GM18909 (cell line): ENCODE measurements around the gene GLIS2.
A peak's percentile ranks its signal among the peaks of the same experiment; 100 is the strongest.

Source experiments
- ATAC-seq: cut with Tn5 transposase; IDR thresholded peaks from one replicate; pipeline ENCODE4 v1.9.1; 2021; ENCODE audit warnings: mild to moderate bottlenecking; ENCODE audit not compliant: unreplicated experiment, poor library complexity

Gene GLIS2

GRCh38 chr16:4315186-4316107 is at the start of gene GLIS2:
TSS of gene GLIS2 (plus strand) at chr16:4316067. CDS start at chr16:4332281, 16,214 bp downstream.
- ATAC-seq: no peak

DNA sequence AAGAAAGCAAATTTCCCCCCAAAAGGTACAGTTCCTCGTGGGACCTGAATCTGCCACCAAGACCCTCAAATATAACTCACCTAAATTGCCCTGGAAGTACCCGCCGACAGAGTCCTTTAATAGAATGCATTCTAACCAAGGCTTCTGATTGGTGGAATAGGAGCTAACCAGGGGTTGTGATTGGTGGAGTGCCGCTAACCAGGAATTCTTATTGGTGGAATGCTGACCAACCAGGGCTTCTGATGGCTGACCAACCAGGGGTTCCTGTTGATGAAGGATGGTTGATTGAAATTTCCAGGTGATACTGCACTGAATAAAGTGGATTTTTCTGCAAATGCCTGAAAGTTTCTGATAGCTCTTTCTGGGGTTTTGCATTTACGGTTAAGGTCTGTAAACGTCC is 49.5 kb upstream of the GLIS2 start:
- ATAC-seq: no peak

GRCh38 chr16:4270091-4270490 is 45.8 kb upstream of the GLIS2 start:
- no peak for ATAC-seq

DNA sequence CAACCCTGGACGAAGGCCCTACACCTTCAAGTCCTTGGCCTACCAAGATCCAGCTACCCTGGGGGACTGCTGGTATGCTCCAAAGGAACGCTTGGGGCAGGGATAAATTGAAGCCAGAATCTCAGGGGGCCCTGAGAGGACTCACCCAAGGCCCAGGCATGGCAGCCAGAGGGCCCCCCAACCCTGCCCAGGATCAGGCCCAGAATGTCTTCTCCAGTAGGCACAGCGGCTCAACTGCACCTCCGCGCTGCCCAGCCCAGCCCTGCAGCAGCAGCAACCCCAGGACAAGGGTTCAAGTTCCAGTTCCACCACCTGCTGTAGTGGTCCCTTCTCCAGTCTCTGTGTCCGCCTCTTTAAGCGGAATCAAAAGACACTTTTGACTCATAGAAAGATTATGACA is 45.3 kb upstream of the GLIS2 start:
- ATAC-seq: no peak

DNA sequence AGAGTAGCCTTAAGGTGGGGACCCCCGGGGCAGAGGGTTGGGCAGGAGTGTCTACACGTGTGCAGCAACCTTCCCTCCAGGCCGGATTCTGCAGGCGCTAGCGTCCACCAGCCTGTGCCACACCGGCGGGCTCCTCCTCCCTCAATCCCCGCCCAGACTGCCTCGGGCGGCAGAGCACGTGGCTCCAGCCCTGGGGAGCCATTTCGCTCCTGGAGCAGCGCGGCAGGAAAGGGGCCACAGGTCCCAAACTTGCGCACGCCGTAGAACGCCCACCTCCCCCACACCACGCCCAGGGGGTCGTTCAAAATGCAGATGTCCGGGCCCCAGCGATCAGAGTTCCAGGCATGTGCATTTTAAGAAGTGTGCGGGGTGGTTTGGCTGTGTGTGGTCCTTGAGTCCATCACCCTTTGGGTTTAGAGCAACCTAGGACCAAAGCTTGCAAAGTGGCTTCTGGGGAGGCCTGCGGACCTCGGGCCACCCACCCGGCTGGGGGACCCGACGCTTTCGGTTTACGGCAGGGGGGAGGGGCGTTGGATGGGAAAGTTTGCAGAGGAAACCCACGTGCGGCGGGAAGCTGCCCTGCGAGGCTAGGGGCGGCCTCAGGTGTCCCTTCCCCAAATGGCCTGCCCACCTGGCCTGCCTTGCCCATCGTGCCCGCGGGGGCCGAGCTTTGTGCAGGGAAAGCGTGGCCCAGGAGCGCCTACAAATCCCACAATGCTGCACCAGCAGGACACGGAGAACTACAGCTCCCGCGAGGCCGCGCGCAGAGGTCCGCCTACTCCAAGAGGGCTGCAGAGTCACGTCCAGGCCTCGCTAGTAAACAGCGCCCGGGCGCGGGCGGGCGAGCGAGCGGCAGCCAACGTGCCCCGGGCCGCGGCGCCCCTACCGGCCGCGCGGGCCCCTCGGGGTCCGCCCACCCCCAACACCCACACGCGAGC is 44.4 kb upstream of the GLIS2 start:
- peak; percentile 65 for ATAC-seq

- peak; percentile 12 for ATAC-seq
Observed at GRCh38 chr16:4272114-4272956, 43.5 kb upstream of the GLIS2 start.

DNA sequence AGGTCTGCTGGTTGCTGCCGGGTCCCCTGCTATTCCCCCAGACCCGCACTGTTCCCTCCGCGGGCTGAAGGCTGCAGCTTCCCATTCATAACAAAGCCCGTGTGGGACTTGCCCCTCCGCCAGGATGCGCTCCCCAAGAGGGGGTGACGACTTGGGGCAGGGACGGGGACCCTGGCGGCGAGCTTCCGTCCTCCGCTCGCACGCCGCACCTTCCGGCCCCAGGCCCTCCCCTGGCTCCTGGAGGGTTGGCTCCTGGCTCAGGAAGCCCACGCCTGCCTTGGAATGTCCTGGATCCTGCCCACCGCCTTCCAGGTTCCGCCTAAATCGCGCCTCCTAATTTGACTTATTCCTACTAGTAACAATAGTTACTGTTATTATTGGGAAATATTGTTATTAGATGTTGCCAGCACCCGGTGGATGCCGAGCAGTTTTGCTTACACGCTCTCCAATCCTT is 42.0 kb upstream of the GLIS2 start:
- ATAC-seq: peak; percentile 18

- ATAC-seq: no peak
Observed at GRCh38 chr16:4275861-4276260, 40.0 kb upstream of the GLIS2 start.

DNA sequence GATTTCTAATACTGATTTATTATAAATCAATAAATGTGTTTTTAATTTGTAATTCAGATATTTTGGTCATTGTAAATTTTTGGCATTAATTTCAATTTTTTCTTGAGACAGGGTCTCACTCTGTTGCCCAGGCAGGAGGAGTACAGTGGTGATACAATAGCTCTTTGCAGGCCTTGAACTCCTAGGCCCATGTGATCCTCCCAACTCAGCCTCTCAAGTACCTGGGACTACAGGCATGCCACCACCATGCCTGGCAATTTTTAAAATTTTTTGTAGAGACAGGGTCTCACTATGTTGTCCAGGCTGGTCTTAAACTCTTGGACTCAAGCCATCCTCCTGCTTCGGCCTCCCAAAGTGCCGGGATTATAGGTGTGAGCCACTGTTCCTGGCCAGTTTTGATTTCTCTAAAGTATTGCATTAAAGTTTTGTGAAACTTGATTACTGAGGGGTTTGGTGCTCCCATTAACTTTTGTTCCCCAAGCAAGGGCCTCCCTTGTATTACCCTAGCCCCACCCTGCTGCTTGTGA is 37.8 kb upstream of the GLIS2 start:
- no peak for ATAC-seq

DNA sequence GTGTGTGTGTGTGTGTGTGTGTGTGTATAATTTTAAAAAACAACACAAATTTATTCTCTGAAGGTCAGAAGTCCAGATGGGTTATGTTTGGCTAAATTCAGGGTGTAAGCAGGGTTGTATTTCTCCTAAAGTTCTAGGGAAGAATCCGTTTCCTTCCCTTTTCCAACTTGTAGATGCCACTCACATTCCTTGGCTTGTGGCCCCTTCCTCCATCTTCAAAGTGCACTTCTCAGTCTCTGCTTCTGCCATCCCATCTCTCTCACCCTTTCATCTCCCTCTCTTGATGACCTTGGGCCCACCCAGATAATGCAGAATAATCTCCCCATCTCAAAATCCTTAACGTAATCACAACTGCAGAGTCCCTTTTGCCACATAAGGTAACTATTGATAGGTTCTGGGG is 35.2 kb upstream of the GLIS2 start:
- no peak for ATAC-seq

DNA sequence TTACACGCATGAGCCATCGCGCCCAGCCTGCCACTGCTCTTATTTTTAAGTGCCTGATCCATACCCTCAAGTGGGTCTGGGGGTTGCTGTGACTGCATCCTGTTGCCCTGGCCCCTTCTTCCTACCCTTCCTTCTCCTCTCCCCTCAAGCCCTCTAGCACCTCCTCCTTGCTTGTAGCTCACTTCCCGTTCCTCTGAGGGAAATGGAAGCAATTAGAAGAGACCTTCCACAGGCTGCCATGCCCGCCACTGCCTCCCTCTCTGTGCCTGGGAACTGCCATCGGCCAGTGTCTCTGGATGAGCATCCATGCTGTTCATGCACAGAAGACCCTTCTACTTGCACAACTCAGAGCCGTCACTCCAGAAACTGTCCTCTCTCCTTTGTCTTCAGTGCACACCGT is 32.4 kb upstream of the GLIS2 start:
- ATAC-seq: no peak

DNA sequence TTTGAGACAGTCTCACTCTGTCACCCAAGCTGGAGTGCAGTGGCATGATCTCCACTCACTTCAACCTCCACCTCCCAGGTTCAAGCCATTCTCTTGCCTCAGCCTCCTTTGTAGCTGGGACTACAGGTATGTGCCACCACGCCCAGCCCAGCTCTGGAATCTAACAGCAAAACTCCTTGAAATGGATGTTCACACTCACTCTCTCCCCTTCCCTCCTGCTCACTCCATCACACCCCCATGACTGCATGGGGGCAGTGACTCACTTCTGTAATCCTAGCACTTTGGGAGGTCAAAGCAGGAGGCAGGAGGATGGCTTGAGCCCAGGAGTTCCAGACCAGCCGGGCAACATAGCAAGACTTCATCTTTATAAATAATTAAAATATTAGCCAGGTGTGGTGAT is 31.9 kb upstream of the GLIS2 start:
- no peak for ATAC-seq

DNA sequence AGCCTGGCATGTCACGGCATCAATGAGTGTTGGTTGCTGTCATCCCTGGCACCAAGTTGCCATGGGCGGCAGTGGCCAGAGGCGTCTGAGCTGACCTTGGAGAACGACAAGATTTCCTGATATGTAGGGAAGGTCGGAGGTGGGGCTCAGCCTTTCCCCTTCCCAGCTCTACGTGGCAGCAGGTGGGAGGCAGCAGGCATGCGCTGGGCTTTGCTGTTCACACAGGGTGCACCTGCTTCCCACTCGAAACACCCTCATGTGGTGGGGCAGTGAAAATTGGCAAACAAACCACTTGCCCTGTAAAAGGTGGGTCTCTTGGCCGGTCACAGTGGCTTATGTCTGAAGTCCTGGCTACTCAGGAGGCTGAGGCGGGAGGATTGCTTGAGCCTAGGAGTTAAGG is 30.7 kb upstream of the GLIS2 start:
- no peak for ATAC-seq

- no peak for ATAC-seq
Observed at GRCh38 chr16:4288148-4288921, 27.5 kb upstream of the GLIS2 start.

- no peak for ATAC-seq
Observed at GRCh38 chr16:4290236-4290830, 25.5 kb upstream of the GLIS2 start.

GRCh38 chr16:4291699-4292098 is 24.2 kb upstream of the GLIS2 start:
- ATAC-seq: no peak

DNA sequence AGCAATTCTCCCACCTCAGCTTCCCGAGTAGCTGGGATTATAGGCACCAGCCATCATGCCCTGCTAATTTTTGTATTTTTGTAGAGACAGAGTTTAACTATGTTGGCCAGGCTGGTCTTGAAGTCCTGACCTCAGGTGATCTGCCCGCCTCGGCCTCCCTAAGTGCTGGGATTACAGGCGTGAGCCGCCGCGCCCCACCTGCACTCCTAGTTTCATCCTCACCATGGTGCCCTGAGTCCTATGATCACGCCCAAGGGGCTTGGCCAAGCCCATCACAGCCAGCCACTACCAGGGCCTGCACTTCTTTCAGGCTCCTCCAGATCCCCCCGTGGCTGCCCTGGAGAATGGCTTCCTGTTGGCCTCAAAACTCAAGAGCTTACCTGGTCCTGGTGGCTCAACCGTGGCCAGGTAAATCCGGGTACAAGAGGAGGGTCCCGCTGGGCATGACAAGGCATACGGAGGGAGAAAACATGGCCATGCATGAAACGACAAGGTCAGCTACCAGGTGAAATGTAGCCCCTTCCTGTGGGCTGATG is 22.6 kb upstream of the GLIS2 start:
- no peak for ATAC-seq

- ATAC-seq: no peak
Observed at GRCh38 chr16:4293822-4294457, 21.9 kb upstream of the GLIS2 start.
